Measurements from ENCODE around the gene PARD3.

Gene PARD3

DNA sequence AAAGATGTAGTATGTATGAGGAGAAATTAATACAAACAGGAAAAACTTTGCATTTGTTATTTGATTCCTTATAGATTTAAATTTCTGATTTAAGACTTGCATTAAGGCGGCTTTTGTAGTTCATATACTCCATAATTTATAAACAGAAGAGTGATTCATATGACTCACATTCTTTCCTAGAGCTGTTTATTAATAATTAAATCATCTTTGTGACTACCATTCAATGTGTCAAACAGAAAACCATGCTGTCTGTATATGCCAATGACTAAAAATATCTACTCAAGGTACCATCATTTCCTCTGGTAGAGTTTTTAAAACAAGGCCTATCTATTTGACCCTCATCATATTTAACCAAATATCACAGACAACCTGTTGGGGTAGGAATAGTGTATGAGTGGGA lies 501.7 kb downstream of the PARD3 start:
- no peak for DNase-seq (ENCODE audit: low read depth in 2 of 2)
- TF ChIP-seq, protein P1, sequence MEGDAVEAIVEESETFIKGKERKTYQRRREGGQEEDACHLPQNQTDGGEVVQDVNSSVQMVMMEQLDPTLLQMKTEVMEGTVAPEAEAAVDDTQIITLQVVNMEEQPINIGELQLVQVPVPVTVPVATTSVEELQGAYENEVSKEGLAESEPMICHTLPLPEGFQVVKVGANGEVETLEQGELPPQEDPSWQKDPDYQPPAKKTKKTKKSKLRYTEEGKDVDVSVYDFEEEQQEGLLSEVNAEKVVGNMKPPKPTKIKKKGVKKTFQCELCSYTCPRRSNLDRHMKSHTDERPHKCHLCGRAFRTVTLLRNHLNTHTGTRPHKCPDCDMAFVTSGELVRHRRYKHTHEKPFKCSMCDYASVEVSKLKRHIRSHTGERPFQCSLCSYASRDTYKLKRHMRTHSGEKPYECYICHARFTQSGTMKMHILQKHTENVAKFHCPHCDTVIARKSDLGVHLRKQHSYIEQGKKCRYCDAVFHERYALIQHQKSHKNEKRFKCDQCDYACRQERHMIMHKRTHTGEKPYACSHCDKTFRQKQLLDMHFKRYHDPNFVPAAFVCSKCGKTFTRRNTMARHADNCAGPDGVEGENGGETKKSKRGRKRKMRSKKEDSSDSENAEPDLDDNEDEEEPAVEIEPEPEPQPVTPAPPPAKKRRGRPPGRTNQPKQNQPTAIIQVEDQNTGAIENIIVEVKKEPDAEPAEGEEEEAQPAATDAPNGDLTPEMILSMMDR (IDR thresholded peaks at IDR 0.05; ENCODE audit: low read depth, low read length), result no peak
- H3K4me3 ChIP-seq (replicated peaks in 1 of 2; ENCODE audit: low read depth in 2 of 2, low read length in 2 of 2), result no peak overlapping the region

DNA sequence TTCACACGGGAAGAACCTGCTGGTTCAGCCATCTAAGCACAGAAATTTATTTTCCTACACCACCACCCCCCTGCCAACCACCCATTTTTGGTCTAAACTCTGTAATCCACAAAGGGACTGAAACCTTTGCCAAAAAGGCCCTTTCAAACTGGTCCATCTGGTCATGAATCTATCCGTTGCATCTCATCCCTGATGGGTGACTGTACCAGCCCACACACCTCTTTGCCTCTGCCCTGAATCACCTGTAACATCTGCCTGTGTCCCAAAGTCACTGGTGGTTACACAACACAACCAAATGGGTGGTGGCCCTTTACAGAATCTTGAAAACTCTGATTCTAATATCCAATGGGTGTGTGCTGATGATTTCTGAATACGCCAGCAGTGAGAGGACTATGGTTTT lies 503.4 kb downstream of the PARD3 start:
- DNase-seq (ENCODE audit: low read depth in 2 of 2), result no peak
- TF ChIP-seq, protein P1 (IDR thresholded peaks at IDR 0.05; ENCODE audit: low read depth, low read length), result no peak
- no peak overlapping the region for H3K4me3 ChIP-seq (replicated peaks in 1 of 2; ENCODE audit: low read depth in 2 of 2, low read length in 2 of 2)

DNA sequence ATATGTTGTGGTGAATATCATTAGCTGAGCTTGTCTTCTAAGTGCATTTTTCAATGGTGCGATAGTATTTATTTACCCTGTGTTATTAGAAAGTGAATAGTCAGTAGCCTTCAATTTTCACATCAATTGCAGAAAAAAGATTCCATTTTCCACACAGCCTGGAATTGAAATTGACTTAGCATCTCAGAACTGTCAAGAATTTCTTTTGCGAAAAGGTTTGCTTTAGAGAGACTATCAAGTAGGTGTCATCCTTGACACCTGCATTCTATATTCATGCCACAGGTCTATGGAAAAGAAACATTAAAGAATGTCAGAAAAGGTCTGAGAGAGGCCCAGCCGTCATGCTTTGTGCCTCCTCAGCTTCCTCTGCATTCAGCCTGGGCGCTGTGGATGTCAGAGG lies 504.9 kb downstream of the PARD3 start:
- DNase-seq (ENCODE audit: low read depth in 2 of 2), result no peak
- H3K4me3 ChIP-seq (replicated peaks in 1 of 2; ENCODE audit: low read depth in 2 of 2, low read length in 2 of 2), result no peak overlapping the region
- TF ChIP-seq, protein P1 (IDR thresholded peaks at IDR 0.05; ENCODE audit: low read depth, low read length), result no peak

DNA sequence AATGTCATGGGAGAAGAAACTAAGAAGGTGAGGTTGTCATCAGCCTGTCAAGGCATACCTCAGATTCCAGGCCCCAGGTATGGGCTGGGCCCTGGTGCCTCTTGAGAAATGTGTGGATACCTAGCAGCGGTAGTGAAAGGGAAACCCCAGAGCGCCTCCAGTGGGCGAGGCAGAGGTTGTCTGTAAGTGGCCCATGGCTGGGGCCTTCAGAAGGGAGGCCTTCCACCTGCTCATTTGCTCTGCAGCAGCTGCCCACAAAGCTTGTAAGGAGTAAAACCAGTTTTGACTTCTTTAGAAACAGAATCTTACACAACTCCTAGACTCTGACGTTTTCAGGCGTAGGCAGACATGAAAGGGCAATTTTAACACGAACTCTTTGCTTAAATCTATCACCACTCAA lies 509.9 kb downstream of the PARD3 start:
- no peak for DNase-seq (ENCODE audit: low read depth in 2 of 2)
- TF ChIP-seq, protein P1 (IDR thresholded peaks at IDR 0.05; ENCODE audit: low read depth, low read length), result no peak
- H3K4me3 ChIP-seq (replicated peaks in 1 of 2; ENCODE audit: low read depth in 2 of 2, low read length in 2 of 2), result no peak overlapping the region

DNA sequence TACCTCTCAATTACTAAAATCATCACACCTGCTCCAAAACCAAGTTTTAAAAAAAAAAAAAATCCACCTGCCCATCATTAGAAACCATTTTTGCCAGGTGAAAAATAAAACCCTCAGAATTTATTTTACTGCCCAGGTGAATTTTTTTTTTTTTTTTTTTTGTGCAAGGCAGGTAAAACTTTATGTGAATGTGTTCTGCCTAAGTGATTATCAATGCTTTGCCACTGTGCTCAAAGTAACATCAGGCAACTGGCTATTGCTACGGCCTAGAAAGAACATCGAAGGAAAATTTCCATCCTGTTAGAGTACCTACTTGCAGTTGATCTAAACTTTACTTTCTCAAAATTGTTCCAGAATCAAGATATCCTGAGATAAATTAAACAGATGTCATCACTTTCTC lies 512.1 kb downstream of the PARD3 start:
- no peak for DNase-seq (ENCODE audit: low read depth in 2 of 2)
- TF ChIP-seq, protein P1 (IDR thresholded peaks at IDR 0.05; ENCODE audit: low read depth, low read length), result no peak
- no peak overlapping the region for H3K4me3 ChIP-seq (replicated peaks in 1 of 2; ENCODE audit: low read depth in 2 of 2, low read length in 2 of 2)

DNA sequence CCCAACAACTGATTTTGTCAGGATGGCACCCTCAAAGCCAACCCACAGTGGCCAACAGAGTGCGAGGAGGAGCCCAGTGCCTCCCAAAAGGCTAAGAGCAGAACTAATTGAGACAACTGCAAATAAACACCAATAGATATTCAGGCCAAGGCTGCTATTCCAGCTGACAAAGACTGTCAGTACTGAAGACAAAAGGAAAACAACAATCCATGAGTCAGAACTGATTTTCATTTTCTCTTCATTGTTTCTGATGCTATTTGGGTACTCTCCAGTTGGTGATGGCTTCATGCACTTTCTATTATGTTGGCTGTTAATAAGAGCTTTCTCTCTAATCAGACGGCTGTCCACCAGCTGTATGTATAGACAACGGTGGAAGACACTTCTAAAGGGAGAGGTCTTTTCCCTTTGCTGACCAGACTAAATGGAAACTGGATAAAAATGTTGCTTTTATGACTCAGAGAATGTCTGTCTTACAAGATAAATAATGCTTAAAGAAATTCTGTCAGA lies 515.9 kb downstream of the PARD3 start:
- H3K4me3 ChIP-seq (replicated peaks in 1 of 2; ENCODE audit: low read depth in 2 of 2, low read length in 2 of 2), result no peak overlapping the region
- TF ChIP-seq, protein P1 (IDR thresholded peaks at IDR 0.05; ENCODE audit: low read depth, low read length), result no peak
- peak; percentile 56 to 72 for DNase-seq (ENCODE audit: low read depth in 2 of 2)

DNA sequence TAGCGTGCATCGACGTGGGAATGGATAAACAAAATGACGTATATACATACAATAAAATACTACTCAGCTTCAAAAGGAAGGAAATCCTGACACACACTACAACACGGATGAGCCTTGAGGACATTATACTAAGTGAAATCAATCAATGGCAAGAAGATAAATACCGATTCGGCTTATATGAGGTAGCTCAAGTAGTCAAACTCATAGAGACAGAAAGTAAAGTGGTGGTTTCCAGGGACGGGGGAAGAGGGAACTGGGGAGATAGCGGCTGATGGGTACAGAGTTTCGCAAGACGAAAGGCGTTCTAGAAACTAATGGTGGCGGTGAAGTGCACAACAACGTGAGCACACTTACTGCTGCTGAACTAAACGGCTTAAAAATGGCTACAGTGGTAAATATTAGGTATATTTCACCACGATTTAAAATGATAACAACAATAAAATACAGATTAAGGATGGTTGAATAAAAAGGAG lies 516.7 kb downstream of the PARD3 start:
- TF ChIP-seq, protein P1 (IDR thresholded peaks at IDR 0.05; ENCODE audit: low read depth, low read length), result no peak
- no peak overlapping the region for H3K4me3 ChIP-seq (replicated peaks in 1 of 2; ENCODE audit: low read depth in 2 of 2, low read length in 2 of 2)
- no peak for DNase-seq (ENCODE audit: low read depth in 2 of 2)
